HPDE6-E6E7 (cell line): Measurements from ENCODE around the gene RPL35A.
A peak's percentile ranks its signal among the peaks of the same experiment; 100 is the strongest.
"Not testable (repeated sequence)": the region's sequence is repeated elsewhere in the genome, so short reads cannot be mapped to it uniquely, and the experiment has no call there.

Experiments used
- DNase-seq: peaks from one replicate; pipeline ENCODE4 v3.0.0; 2011; ENCODE audit warnings: missing footprints; ENCODE audit errors: extremely low spot score

RPL35A gene

GRCh38 chr3:197952440-197952839 is 2.5 kb downstream of the RPL35A start:
- no peak for DNase-seq

GRCh38 chr3:197953325-197953724 is 3.3 kb downstream of the RPL35A start:
- no peak for DNase-seq

- DNase-seq, result no peak
Measured at GRCh38 chr3:197953881-197954280, 3.9 kb downstream of the RPL35A start.

- no peak for DNase-seq
Measured at GRCh38 chr3:197955892-197956477, 6.0 kb downstream of the RPL35A start.

- DNase-seq, result no peak
Measured at GRCh38 chr3:197956626-197956988, 6.6 kb downstream of the RPL35A start.

GRCh38 chr3:197957790-197958133 is 7.8 kb downstream of the RPL35A start:
- no peak for DNase-seq

- no peak for DNase-seq
Measured at GRCh38 chr3:197958346-197958745, 8.4 kb downstream of the RPL35A start.

- not testable (repeated sequence) for DNase-seq
Measured at GRCh38 chr3:197958848-197959247, 8.9 kb downstream of the RPL35A start.

- no peak for DNase-seq
Measured at GRCh38 chr3:197959500-197959890, 9.5 kb downstream of the RPL35A start.

- peak; percentile 90 for DNase-seq
Measured at GRCh38 chr3:197959891-197960693, 10.1 kb downstream of the RPL35A start, which contains the start of gene LMLN. LMLN (plus strand) TSS chr3:197960217; CDS start chr3:197960246, 29 bp downstream.

GRCh38 chr3:197960694-197961581 is 10.9 kb downstream of the RPL35A start:
- no peak for DNase-seq

GRCh38 chr3:197961582-197961945 is 11.6 kb downstream of the RPL35A start:
- DNase-seq, result no peak

GRCh38 chr3:197963019-197963637 is 13.1 kb downstream of the RPL35A start:
- no peak for DNase-seq

GRCh38 chr3:197967337-197967989 is 17.5 kb downstream of the RPL35A start:
- not testable (repeated sequence) for DNase-seq

- DNase-seq, result no peak
Measured at GRCh38 chr3:197970588-197970987, 20.6 kb downstream of the RPL35A start.

GRCh38 chr3:197974016-197974415 is 24.0 kb downstream of the RPL35A start:
- DNase-seq, result no peak

GRCh38 chr3:197975311-197975710 is 25.3 kb downstream of the RPL35A start:
- DNase-seq, result no peak

GRCh38 chr3:197983076-197983475 is 33.1 kb downstream of the RPL35A start:
- DNase-seq, result no peak

GRCh38 chr3:197989651-197990050 is 39.7 kb downstream of the RPL35A start:
- DNase-seq, result no peak

GRCh38 chr3:197994736-197995135 is 44.7 kb downstream of the RPL35A start:
- no peak for DNase-seq

- no peak for DNase-seq
Measured at GRCh38 chr3:197996855-197997254, 46.9 kb downstream of the RPL35A start.

GRCh38 chr3:197997936-197998335 is 47.9 kb downstream of the RPL35A start:
- no peak for DNase-seq
